Left hindlimb (tissue), 1 donor: ENCODE measurements around the gene REEP3.

ENCODE experiments used
- DNase-seq: peaks from one replicate; pipeline ENCODE4 v3.0.0-alpha.2; 2018

The REEP3 gene

GRCh38 chr10:63591600-63592379 lies 70.6 kb downstream of the REEP3 start:
- DNase-seq, result no peak

- no peak for DNase-seq
These were observed 72.4 kb downstream of the REEP3 start for GRCh38 chr10:63593576-63593975.

GRCh38 chr10:63595072-63595471 lies 73.9 kb downstream of the REEP3 start:
- DNase-seq, result no peak

GRCh38 chr10:63596924-63597323 lies 75.7 kb downstream of the REEP3 start:
- peak; percentile 48 for DNase-seq

GRCh38 chr10:63600540-63600939 lies 79.3 kb downstream of the REEP3 start:
- DNase-seq, result no peak

GRCh38 chr10:63603709-63604445 lies 82.7 kb downstream of the REEP3 start:
- DNase-seq, result no peak

- DNase-seq, result no peak
These were observed 84.2 kb downstream of the REEP3 start for GRCh38 chr10:63605197-63605967.

GRCh38 chr10:63608511-63608910 lies 87.3 kb downstream of the REEP3 start:
- DNase-seq, result no peak

- no peak for DNase-seq
These were observed 89.9 kb downstream of the REEP3 start for GRCh38 chr10:63611078-63611477.

GRCh38 chr10:63614371-63614891 lies 93.2 kb downstream of the REEP3 start:
- DNase-seq, result peak; percentile 54

GRCh38 chr10:63618552-63618951 lies 97.4 kb downstream of the REEP3 start:
- DNase-seq, result no peak

- DNase-seq, result no peak
These were observed 98.2 kb downstream of the REEP3 start for GRCh38 chr10:63619426-63619825.

GRCh38 chr10:63622097-63622496 lies 100.9 kb downstream of the REEP3 start:
- DNase-seq, result no peak

- no peak for DNase-seq
These were observed 103.5 kb downstream of the REEP3 start for GRCh38 chr10:63624701-63625100.

GRCh38 chr10:63627396-63627795 lies 106.2 kb downstream of the REEP3 start:
- no peak for DNase-seq

- no peak for DNase-seq
These were observed 106.7 kb downstream of the REEP3 start for GRCh38 chr10:63627881-63628296.

- peak; percentile 80 for DNase-seq
These were observed 107.5 kb downstream of the REEP3 start for GRCh38 chr10:63628526-63629362.

- DNase-seq, result peak; percentile 97
These were observed 108.3 kb downstream of the REEP3 start for GRCh38 chr10:63629363-63630084.

GRCh38 chr10:63630085-63630930 lies 109.1 kb downstream of the REEP3 start:
- peak; percentile 96 for DNase-seq

- no peak for DNase-seq
These were observed 109.9 kb downstream of the REEP3 start for GRCh38 chr10:63630931-63631680.
